ENCODE data around the gene CERS3.

CERS3 gene

GRCh38 chr15:100533886-100534285 lies 5.1 kb upstream of the CERS3 start:
- no peak for TF ChIP-seq CTCF (IDR thresholded peaks at IDR 0.05; ENCODE audit: borderline replicate concordance, control extremely low read depth, extremely low read depth, insufficient read depth, missing control alignments)
- no peak for DNase-seq (ENCODE audit: low spot score)
- in situ Hi-C loops (cut with MboI; ENCODE audit: low sequenced_read_pairs, unreplicated experiment) = no loop called here

- no peak for DNase-seq (ENCODE audit: low spot score)
- in situ Hi-C loops (cut with MboI; ENCODE audit: low sequenced_read_pairs, unreplicated experiment) = no loop called here
- no peak for TF ChIP-seq CTCF (IDR thresholded peaks at IDR 0.05; ENCODE audit: borderline replicate concordance, control extremely low read depth, extremely low read depth, insufficient read depth, missing control alignments)
These were observed 3.1 kb upstream of the CERS3 start for GRCh38 chr15:100531823-100532327.

- in situ Hi-C loops (cut with MboI; ENCODE audit: low sequenced_read_pairs, unreplicated experiment) = no loop called here
- DNase-seq (ENCODE audit: low spot score) = no peak
- TF ChIP-seq CTCF (IDR thresholded peaks at IDR 0.05; ENCODE audit: borderline replicate concordance, control extremely low read depth, extremely low read depth, insufficient read depth, missing control alignments) = no peak
These were observed 2.5 kb upstream of the CERS3 start for GRCh38 chr15:100531204-100531603.

- no peak for DNase-seq (ENCODE audit: low spot score)
- in situ Hi-C loops (cut with MboI; ENCODE audit: low sequenced_read_pairs, unreplicated experiment) = no loop called here
- TF ChIP-seq CTCF (IDR thresholded peaks at IDR 0.05; ENCODE audit: borderline replicate concordance, control extremely low read depth, extremely low read depth, insufficient read depth, missing control alignments) = no peak
These were observed 806 bp upstream of the CERS3 start for GRCh38 chr15:100529556-100529955.

GRCh38 chr15:100526027-100526481 lies 2.7 kb downstream of the CERS3 start:
- TF ChIP-seq CTCF (IDR thresholded peaks at IDR 0.05; ENCODE audit: borderline replicate concordance, control extremely low read depth, extremely low read depth, insufficient read depth, missing control alignments) = no peak
- no peak for DNase-seq (ENCODE audit: low spot score)
- in situ Hi-C loops (cut with MboI; ENCODE audit: low sequenced_read_pairs, unreplicated experiment) = no loop called here

GRCh38 chr15:100525436-100525835 lies 3.3 kb downstream of the CERS3 start:
- in situ Hi-C loops (cut with MboI; ENCODE audit: low sequenced_read_pairs, unreplicated experiment) = no loop called here
- DNase-seq (ENCODE audit: low spot score) = no peak
- no peak for TF ChIP-seq CTCF (IDR thresholded peaks at IDR 0.05; ENCODE audit: borderline replicate concordance, control extremely low read depth, extremely low read depth, insufficient read depth, missing control alignments)

- TF ChIP-seq CTCF (IDR thresholded peaks at IDR 0.05; ENCODE audit: borderline replicate concordance, control extremely low read depth, extremely low read depth, insufficient read depth, missing control alignments) = no peak
- no peak for DNase-seq (ENCODE audit: low spot score)
- in situ Hi-C loops (cut with MboI; ENCODE audit: low sequenced_read_pairs, unreplicated experiment) = no loop called here
These were observed 4.4 kb downstream of the CERS3 start for GRCh38 chr15:100524326-100524725.

Data from GM13976 (cell line).